K562 (cell line): ENCODE results near the gene TEDDM1. TPM values are rescaled to one million over a fixed set of nuclear protein-coding genes. Genes with fewer than 3 reads are reported as not detected.

Source experiments
- ATAC-seq: fragments of 200-7000 bp; cut with Tn5 transposase; 3 replicates; pipeline ENCODE4 v1.9.1; 2020; ENCODE audit warnings: moderate library complexity
- BruUV-seq: library from RNA; stranded (reverse); fragments of 400-500 nt; replicated peaks from 2 replicates; lab custom pipeline; 2021; lab: Mats Ljungman, UMichigan
- CTCF ChIA-PET: fragments of 300-600 bp; formaldehyde crosslinking; extraction: SDS; loops from one replicate; lab custom pipeline; 2021; ENCODE audit warnings: low intra/inter-chr PET ratio; lab: Yijun Ruan, JAX
- POLR2A ChIA-PET: fragments of 300-600, 350-650 bp; sonication (Branson Sonifier 250); formaldehyde crosslinking; extraction: SDS; loops from one replicate; lab custom pipeline; 2021; ENCODE audit warnings: antibody characterized with exemption, inconsistent platforms; lab: Yijun Ruan, JAX
- DNase-seq, 4 experiments: peaks; one replicate each; pipeline versions ENCODE4 v3.0.0 to v3.0.0-alpha.2; 2011 to 2018; ENCODE audit warnings: low spot score in 3 of 4, mixed read lengths in 3 of 4; ENCODE audit errors: extremely low read depth in 1 of 4
- FAIRE-seq: peaks from 2 replicates; lab custom pipeline; 2011; peaks lifted over from hg19 to GRCh38; lab: Jason Lieb, UNC
- H2AFZ ChIP-seq: 2 replicates; pipeline ENCODE4 v1.6.0; 2011; ENCODE audit warnings: low read depth, low read length, control low read depth, inconsistent platforms
- H3K27ac ChIP-seq: fragments of 200-600 bp; 3 replicates; pipeline ENCODE4 v1.8.0; 2011; ENCODE audit warnings: low read depth, mild to moderate bottlenecking, control low read depth, inconsistent platforms, low read length, moderate library complexity, mixed read lengths; ENCODE audit errors: extremely low read depth
- H3K27me3 ChIP-seq, 2 experiments: fragments of 300-600 bp in 1 of 2; 2 replicates in 1 of 2; 3 replicates in 1 of 2; pipeline versions ENCODE4 v1.6.0 to v1.8.0; 2011; ENCODE audit warnings: inconsistent platforms in 2 of 2, low read length in 2 of 2, mild to moderate bottlenecking in 1 of 2, mixed read lengths in 1 of 2, moderate library complexity in 1 of 2; ENCODE audit not compliant: control insufficient read depth in 2 of 2, insufficient read depth in 2 of 2
- H3K36me3 ChIP-seq: fragments of 300-600 bp; 3 replicates; pipeline ENCODE4 v1.8.0; 2011; ENCODE audit warnings: mild to moderate bottlenecking, low read length, inconsistent platforms; ENCODE audit not compliant: control insufficient read depth, insufficient read depth
- H3K4me1 ChIP-seq, 2 experiments: fragments of 200-600 bp in 1 of 2; replicated peaks in 1 of 2; 2 replicates in 1 of 2; 3 replicates in 1 of 2; pipeline versions ENCODE4 v1.5.1 to v1.8.0; 2011; ENCODE audit warnings: inconsistent platforms in 2 of 2, low read length in 2 of 2, mild to moderate bottlenecking in 1 of 2, mixed read lengths in 1 of 2, moderate library complexity in 1 of 2; ENCODE audit not compliant: control insufficient read depth in 2 of 2, insufficient read depth in 2 of 2
- H3K4me2 ChIP-seq: 2 replicates; pipeline ENCODE4 v1.6.1; 2011; ENCODE audit warnings: low read length, control low read depth, inconsistent platforms, mixed read lengths; ENCODE audit not compliant: insufficient read depth
- H3K4me3 ChIP-seq: fragments of 200-600 bp; sonication (generic), shearing (Covaris generic); 2 replicates; pipeline ENCODE4 v1.5.1; 2016; ENCODE audit warnings: control low read depth, inconsistent platforms
- H3K79me2 ChIP-seq: fragments of 200-600 bp; 3 replicates; pipeline ENCODE4 v1.8.0; 2011; ENCODE audit warnings: low read length, inconsistent platforms; ENCODE audit not compliant: control insufficient read depth, insufficient read depth
- H3K9ac ChIP-seq, 2 experiments: 2 replicates each; pipeline versions ENCODE4 v1.6.0 to v1.6.1; 2011; ENCODE audit warnings: low read depth in 2 of 2, low read length in 2 of 2, control low read depth in 1 of 2, inconsistent platforms in 1 of 2, mild to moderate bottlenecking in 1 of 2, mixed read lengths in 1 of 2; ENCODE audit not compliant: insufficient read depth in 1 of 2
- H3K9me1 ChIP-seq: one replicate; pipeline ENCODE4 v1.6.0; 2011; ENCODE audit warnings: inconsistent platforms, mild to moderate bottlenecking, low read length, moderate library complexity; ENCODE audit not compliant: control insufficient read depth, insufficient read depth
- H3K9me3 ChIP-seq: replicated peaks from 2 replicates; pipeline ENCODE4 v1.5.1; 2011; ENCODE audit warnings: low read depth, low read length, inconsistent platforms; ENCODE audit not compliant: control insufficient read depth, insufficient read depth
- H4K20me1 ChIP-seq: replicated peaks from 2 replicates; pipeline ENCODE4 v1.6.1; 2011; ENCODE audit warnings: low read length, inconsistent platforms, mixed read lengths; ENCODE audit not compliant: control insufficient read depth, insufficient read depth
- CHCHD3 ChIP-seq: fragments of 250-450 bp; sonication (Bioruptor Pico); IDR thresholded peaks from 2 replicates; pipeline ENCODE4 v2.1.2; 2022; ENCODE audit warnings: mild to moderate bottlenecking
- HEY1 ChIP-seq: fragments of 250-450 bp; sonication (Bioruptor Pico); IDR thresholded peaks from 2 replicates; pipeline ENCODE4 v1.5.0; 2020; ENCODE audit warnings: mild to moderate bottlenecking, moderate library complexity, borderline replicate concordance
- JUND ChIP-seq, 2 experiments: IDR thresholded peaks; 2 replicates in 1 of 2; 3 replicates in 1 of 2; pipeline ENCODE4 v1.6.1; 2011; ENCODE audit warnings: borderline replicate concordance in 2 of 2, low read depth in 2 of 2, low read length in 2 of 2, improper control_type of control experiment in 1 of 2, missing biosample characterization in 1 of 2, missing genetic modification characterization in 1 of 2, missing genetic modification reagents in 1 of 2
- NCOR1 ChIP-seq: fragments of 450-650 bp; IDR thresholded peaks from 2 replicates; pipeline ENCODE4 v1.6.1; 2016; ENCODE audit warnings: mild to moderate bottlenecking, moderate library complexity
- NFE2L1 ChIP-seq: fragments of 450-650 bp; IDR thresholded peaks from 2 replicates; pipeline ENCODE4 v1.6.1; 2016; ENCODE audit warnings: missing genetic modification characterization, low read depth, mild to moderate bottlenecking, missing compliant biosample characterization, moderate library complexity, borderline replicate concordance
- RHOXF2B ChIP-seq: fragments of 250-450 bp; sonication (Bioruptor Pico); conservative IDR thresholded peaks from 2 replicates; pipeline ENCODE4 v1.5.1; 2021
- SRSF7 ChIP-seq: fragments of 200-400 bp; formaldehyde crosslinking; optimal IDR thresholded peaks from 2 replicates; pipeline ENCODE3; 2017; ENCODE audit warnings: mild to moderate bottlenecking, low read depth, low read length
- STAG1 ChIP-seq: sonication (generic); formaldehyde crosslinking; IDR thresholded peaks from 2 replicates; pipeline ENCODE4 v1.5.0; 2020; ENCODE audit warnings: missing genetic modification reagents, borderline replicate concordance
- THAP7 ChIP-seq: fragments of 250-450 bp; sonication (Bioruptor Pico); IDR thresholded peaks from 2 replicates; pipeline ENCODE4 v1.5.0; 2021
- ZNF212 ChIP-seq: fragments of 450-650 bp; formaldehyde crosslinking; IDR thresholded peaks from 2 replicates; pipeline ENCODE4 v1.4.0; 2020; ENCODE audit warnings: mild to moderate bottlenecking
- ZNF24 ChIP-seq: fragments of 450-650 bp; IDR thresholded peaks from 2 replicates; pipeline ENCODE4 v1.6.1; 2016
- ZNF316 ChIP-seq: fragments of 450-650 bp; IDR thresholded peaks from 2 replicates; pipeline ENCODE4 v1.6.1; 2016
- ZNF354B ChIP-seq: fragments of 250-450 bp; sonication (Bioruptor Pico); IDR thresholded peaks from 2 replicates; pipeline ENCODE4 v1.4.0; 2020
- ZNF589 ChIP-seq: fragments of 200-800 bp; sonication (Bioruptor generic); IDR thresholded peaks from 2 replicates; pipeline ENCODE4 v1.6.1; 2016; ENCODE audit warnings: low read depth, missing genetic modification characterization, missing compliant biosample characterization
- WGBS: fragments of 100-300 bp; shearing (Covaris generic); methylation state at CpG from one replicate; pipeline ENCODE4 v1.1.6; 2016; ENCODE audit warnings: low coverage, mixed read lengths; ENCODE audit not compliant: insufficient coverage; ENCODE audit errors: missing lambda C conversion rate; 5-methylcytosine and 5-hydroxymethylcytosine counted together
- in situ Hi-C: fragments of 300-500 bp; cut with MboI; formaldehyde crosslinking; loops from 4 replicates; pipeline ENCODE4 v1.15.0; 2018; ENCODE audit warnings: inconsistent platforms, mixed read lengths
- intact Hi-C: fragments of 100-400 bp; cut with micrococcal nuclease; formaldehyde crosslinking; loops from 2 replicates; pipeline ENCODE4 v1.14.2; 2022
- polyA plus RNA-seq, 8 experiments: library from polyadenylated mRNA; depleted of rRNA in 4 of 8; stranded (reverse) in 5 of 8; unstranded in 3 of 8; fragments of >200 nt; fragmentation: Nextera tagmentation in 2 of 8; fragmentation: Illumina TruSeq in 1 of 8; extraction: Ambion mirVana in 2 of 8; extraction: Trizol in 1 of 8; gene quantifications; 2 replicates each; pipeline versions ENCODE4 v1.2.1 to v1.2.3, GENCODE V29; 2011 to 2014; ENCODE audit warnings: inconsistent platforms in 1 of 8, missing spikeins in 1 of 8
- total RNA-seq, 7 experiments: library from RNA; depleted of rRNA in 6 of 7; stranded (reverse); fragments of >200 nt in 6 of 7; fragmentation: Illumina TruSeq in 2 of 7; extraction: Trizol in 2 of 7; gene quantifications; 2 replicates each; pipeline versions ENCODE4 v1.2.1 to v1.2.3, GENCODE V29; 2011 to 2021; ENCODE audit warnings: low replicate concordance in 1 of 7
- TF ChIP-seq, protein P1 (sequence below): fragments of 450-650 bp; IDR thresholded peaks from 2 replicates; pipeline ENCODE4 v1.6.1; 2018; ENCODE audit not compliant: partially characterized antibody

Gene TEDDM1
- total and polyA plus RNA-seq, 9 of the 15 experiments (the other 6 are each of a cell fraction or from before 2014, with no cell fraction given), result not detected

GRCh38 chr1:182391362-182392049 lies 9.0 kb downstream of the TEDDM1 start, which contains the start of gene GLUL:
TSS of gene GLUL (minus strand) at chr1:182391790. CDS start at chr1:182388737, 3,053 bp downstream.
- in situ Hi-C loops, result loop anchor here (5.0 kb wide), 1 partner anchor 89 kb away; no protein-coding TSS in a partner anchor
- CTCF ChIA-PET, result interaction anchor here (0.5 to 0.7 kb wide), 2 partner anchors 271 to 704 kb away, joined by 3 read pairs; no protein-coding TSS in a partner anchor
- no peak for FAIRE-seq
- peak within 1 kb of the TSS; percentile 81 for H2AFZ ChIP-seq
- H3K9me3 ChIP-seq, result no peaks in the 10 kb centered on the region
- POLR2A ChIA-PET, result interaction anchor here (0.6 to 8.0 kb wide), 49 partner anchors 8 to 1229 kb away, joined by 3 to 137 read pairs (median 4); no protein-coding TSS in a partner anchor
- peak; percentile 97 to 99 (median 98) for DNase-seq
- peak within 1 kb of the TSS; percentile 92 for H3K27ac ChIP-seq
- peak within 1 kb of the TSS; percentile 77 for H3K4me3 ChIP-seq
- H3K79me2 ChIP-seq, result peaks cover 65% of the 10 kb centered on the region
- H3K4me2 ChIP-seq, result peak within 1 kb of the TSS; percentile 98
- peaks cover 24 to 52% of the 10 kb centered on the region in 2 experiments for H3K4me1 ChIP-seq
- peaks cover 8% of the 10 kb centered on the region for H3K9me1 ChIP-seq
- peaks cover 43% of the 10 kb centered on the region for H3K36me3 ChIP-seq
- H3K9ac ChIP-seq, result peak within 1 kb of the TSS; percentile 88 to 96
- no peaks in the 10 kb centered on the region for H3K27me3 ChIP-seq
- WGBS, result under 1% methylated on average over 43 of the region's 70 CpGs
- peaks cover 30% of the 10 kb centered on the region for H4K20me1 ChIP-seq
- intact Hi-C loops, result loop anchor here (2.0 to 5.0 kb wide), 2 partner anchors 53 to 401 kb away; no protein-coding TSS in a partner anchor
- ATAC-seq, result peak; percentile 89
- BruUV-seq, result no TSS peak
- TF ChIP-seq NCOR1, result peak; percentile 70
- TF ChIP-seq RHOXF2B (CRISPR knock-in tag), result no peak; the same call in 1 of the 2 replicates
- peak; percentile 7; the same call in 1 of the 2 replicates for TF ChIP-seq ZNF316
- TF ChIP-seq ZNF354B (CRISPR knock-in tag), result no peak
- no peak for TF ChIP-seq HEY1
- no peak for TF ChIP-seq NFE2L1
- no peak for TF ChIP-seq ZNF212 (CRISPR knock-in tag)
- peak; percentile 87 for TF ChIP-seq SRSF7
- TF ChIP-seq ZNF24, result peak; percentile 18; the same call in 1 of the 2 replicates
- TF ChIP-seq ZNF589 (CRISPR knock-in tag), result no peak
- TF ChIP-seq, protein P1, sequence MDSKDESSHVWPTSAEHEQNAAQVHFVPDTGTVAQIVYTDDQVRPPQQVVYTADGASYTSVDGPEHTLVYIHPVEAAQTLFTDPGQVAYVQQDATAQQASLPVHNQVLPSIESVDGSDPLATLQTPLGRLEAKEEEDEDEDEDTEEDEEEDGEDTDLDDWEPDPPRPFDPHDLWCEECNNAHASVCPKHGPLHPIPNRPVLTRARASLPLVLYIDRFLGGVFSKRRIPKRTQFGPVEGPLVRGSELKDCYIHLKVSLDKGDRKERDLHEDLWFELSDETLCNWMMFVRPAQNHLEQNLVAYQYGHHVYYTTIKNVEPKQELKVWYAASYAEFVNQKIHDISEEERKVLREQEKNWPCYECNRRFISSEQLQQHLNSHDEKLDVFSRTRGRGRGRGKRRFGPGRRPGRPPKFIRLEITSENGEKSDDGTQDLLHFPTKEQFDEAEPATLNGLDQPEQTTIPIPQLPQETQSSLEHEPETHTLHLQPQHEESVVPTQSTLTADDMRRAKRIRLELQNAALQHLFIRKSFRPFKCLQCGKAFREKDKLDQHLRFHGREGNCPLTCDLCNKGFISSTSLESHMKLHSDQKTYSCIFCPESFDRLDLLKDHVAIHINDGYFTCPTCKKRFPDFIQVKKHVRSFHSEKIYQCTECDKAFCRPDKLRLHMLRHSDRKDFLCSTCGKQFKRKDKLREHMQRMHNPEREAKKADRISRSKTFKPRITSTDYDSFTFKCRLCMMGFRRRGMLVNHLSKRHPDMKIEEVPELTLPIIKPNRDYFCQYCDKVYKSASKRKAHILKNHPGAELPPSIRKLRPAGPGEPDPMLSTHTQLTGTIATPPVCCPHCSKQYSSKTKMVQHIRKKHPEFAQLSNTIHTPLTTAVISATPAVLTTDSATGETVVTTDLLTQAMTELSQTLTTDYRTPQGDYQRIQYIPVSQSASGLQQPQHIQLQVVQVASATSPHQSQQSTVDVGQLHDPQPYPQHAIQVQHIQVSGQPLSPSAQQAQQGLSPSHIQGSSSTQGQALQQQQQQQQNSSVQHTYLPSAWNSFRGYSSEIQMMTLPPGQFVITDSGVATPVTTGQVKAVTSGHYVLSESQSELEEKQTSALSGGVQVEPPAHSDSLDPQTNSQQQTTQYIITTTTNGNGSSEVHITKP, result no peak
- peak; percentile 48; the same call in 1 of the 2 replicates for TF ChIP-seq STAG1 (CRISPR knock-in tag)
- peak; percentile 22; the same call in 1 of the 2 replicates for TF ChIP-seq JUND (IDR thresholded peaks at IDR 0.05; ENCODE audit: borderline replicate concordance, low read depth, low read length)
- TF ChIP-seq JUND (tag; IDR thresholded peaks at IDR 0.05; ENCODE audit: borderline replicate concordance, low read depth, low read length), result no peak; the same call in 2 of the 3 replicates
- TF ChIP-seq THAP7 (CRISPR knock-in tag), result peak; percentile 85; the same call in 1 of the 2 replicates
- 0 out of 2 replicates have a peak, but pooled peaks have one; percentile 33 for TF ChIP-seq CHCHD3 (CRISPR knock-in tag)
